Pulmonary artery endothelial cell (primary cell): ENCODE measurements around the gene ME1. TPM values are rescaled to one million over a fixed set of nuclear protein-coding genes. Genes with fewer than 3 reads are reported as not detected.
A peak's percentile ranks its signal among the peaks of the same experiment; 100 is the strongest.
"Not testable (repeated sequence)": the region's sequence is repeated elsewhere in the genome, so short reads cannot be mapped to it uniquely, and the experiment has no call there.

Experiments
- DNase-seq: peaks from one replicate; pipeline ENCODE4 v3.0.0-alpha.2; 2011; ENCODE audit warnings: low read depth, low spot score
- total RNA-seq: library from RNA; depleted of rRNA; stranded (reverse); fragments of >200 nt; gene quantifications from 2 replicates; pipeline ENCODE4 v1.2.3, GENCODE V29; 2014

The ME1 gene
- 12.7 and 16.1 TPM in 2 replicates for total RNA-seq

DNA sequence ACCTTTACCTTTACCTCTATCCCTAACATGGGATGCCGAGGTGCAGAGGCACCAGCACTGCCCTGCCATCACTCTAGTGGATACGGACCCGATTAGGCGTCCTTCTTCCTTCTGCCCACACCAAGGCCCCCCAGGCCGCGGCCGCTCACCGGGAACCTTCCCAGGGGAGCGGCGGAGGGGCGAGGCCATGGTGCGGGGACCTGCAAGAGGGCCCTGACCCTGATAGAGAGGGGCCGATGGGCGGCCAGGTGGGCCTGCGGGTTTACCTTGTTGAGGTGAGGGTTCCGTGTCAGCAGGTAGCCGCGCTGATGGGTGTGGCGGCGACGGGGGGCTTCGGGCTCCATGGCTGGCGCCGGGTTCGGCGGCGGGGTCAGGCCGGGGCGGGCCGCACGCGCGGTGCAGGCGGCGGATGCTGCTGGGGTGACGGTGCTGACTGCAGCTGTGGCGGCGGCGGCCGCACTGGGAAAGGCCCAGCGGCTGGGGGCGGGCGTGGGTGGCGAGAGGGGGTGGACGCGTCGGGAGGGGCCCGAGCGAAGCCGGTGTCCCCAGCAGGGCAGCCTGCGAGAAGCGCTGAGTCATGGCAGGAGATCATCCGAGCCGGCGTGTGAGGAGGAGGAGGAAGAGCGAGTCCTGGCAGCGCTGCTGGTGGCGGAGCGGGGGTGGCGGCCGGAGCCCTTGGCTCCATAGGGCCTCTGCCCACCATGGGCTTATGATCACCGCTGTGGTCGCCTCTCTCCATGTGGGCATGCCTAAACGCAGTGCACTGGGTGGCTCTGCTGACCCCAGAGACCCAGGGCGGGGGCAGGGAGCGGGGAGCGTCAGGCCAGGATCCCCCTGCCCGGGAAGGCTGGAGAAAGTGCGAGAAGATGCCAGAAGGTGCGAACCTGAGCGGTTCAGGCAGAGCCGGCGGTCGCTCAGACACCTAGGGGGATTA is at the start of gene ME1:
TSS of gene ME1 (minus strand) at position 441 of the 934 bp plus-strand sequence. CDS start at position 344, 97 bp downstream.
- DNase-seq: peak; percentile 35

DNA sequence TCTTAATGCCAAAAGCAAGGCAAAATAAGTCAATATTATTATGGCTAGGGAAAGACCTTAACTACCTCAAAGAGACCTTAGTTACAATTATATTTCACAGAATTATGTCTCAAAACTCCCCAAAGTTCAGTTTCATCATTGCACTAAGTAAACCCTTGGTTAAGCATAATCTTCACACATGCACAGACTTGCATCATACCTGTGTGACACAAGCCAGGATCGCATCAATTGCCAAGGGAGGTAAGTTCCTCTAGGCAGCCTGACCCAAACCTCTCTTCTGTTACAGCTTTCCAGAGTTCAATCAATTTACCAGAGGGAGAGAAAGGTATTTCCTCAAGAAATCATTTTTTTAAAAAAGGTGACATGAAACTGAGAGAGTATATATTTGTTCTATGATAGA is 49.6 kb upstream of the ME1 start:
- no peak for DNase-seq

DNA sequence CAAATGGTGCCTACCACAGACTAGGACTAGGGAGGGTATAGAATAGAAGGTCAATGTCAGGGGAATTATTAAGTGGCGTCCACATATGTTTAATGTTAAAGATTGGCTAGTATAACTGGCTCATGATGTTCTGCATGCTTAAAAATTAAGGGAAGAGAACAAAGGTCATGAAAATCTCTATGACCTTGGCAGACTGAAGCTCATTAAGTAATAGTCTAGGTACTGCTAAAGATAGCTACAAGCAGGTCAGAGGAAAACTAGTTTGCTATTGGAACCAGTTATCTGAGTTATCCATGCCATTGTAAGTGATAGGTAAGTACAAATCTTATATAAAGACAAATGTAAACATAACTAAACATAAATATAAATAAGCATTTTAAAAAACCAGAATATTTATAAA is 48.5 kb upstream of the ME1 start:
- DNase-seq: no peak

DNA sequence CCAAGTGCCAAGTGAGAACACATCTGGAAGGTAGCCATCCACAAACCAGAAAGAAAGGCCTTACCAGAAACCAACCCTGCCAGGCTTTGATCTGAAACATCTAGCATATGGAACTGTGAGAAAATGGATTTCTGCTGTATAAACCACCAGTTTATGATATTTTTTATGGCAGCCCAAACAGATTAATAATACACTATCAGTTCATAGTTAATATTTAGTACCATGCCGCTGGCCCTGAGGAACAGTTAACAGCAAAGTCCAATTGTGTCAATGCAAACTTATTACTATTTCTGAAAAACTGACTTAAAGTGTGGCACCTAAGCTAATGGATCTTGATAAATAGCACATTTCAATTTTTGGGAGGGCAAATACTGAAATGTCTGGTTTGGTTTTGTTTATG is 46.1 kb upstream of the ME1 start:
- no peak for DNase-seq

DNA sequence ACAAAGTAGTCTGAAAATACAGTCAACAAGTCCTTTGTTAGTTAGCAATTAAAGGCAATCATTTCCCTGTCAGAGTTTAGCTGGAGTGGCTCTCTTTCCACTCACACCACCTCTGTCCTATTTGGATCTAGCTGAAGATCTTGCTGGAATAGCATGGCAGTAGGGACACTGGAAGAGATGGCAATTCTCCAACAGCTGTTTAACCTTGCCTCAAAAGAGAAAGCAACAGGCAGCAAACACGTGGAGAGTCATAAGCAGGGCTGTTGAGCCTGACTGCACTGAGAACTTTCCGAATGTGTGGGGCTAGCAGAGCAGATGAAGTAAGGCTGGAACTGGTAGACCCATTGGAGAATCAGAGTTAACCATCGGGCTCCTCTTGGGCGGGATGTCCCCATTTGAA is 43.5 kb upstream of the ME1 start:
- no peak for DNase-seq

DNA sequence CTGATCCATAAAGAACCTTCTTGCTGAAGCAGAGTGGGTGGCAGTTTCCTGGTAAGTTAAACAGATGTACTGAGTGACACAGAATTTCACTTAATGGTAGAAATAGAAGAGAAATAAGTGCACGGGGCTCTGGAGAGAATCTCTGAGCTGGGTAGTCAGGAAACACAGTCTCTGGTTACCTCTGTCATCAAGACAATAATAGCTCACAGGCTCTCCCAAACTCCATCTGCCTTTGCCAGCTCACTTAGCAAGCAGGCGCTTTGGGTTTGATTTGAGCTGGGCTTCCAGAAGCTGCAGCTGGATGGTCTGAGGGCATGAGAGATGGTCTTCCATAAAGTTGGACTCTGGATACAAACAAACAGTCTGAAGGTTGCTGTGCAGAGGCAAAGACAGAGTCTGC is 41.9 kb upstream of the ME1 start:
- DNase-seq: no peak

DNA sequence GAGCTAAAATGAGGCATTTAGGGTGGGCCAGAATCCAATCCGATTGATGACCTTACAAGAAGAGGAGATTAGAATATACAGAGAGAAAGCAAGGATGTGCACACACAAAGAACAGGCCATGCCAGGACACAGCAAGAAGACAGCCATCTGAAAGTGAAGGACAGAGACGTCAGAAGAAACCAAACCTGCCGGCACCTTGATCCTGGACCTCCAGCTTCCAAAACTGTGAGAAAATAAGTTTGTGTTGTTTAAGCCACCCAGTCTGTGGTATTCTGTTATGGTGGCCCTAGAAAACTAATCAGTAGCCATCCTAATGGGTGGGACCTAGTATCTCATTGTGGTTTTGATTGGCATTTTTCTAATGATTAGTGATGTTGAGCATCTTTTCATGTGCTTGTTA is 39.7 kb upstream of the ME1 start:
- DNase-seq: no peak

DNA sequence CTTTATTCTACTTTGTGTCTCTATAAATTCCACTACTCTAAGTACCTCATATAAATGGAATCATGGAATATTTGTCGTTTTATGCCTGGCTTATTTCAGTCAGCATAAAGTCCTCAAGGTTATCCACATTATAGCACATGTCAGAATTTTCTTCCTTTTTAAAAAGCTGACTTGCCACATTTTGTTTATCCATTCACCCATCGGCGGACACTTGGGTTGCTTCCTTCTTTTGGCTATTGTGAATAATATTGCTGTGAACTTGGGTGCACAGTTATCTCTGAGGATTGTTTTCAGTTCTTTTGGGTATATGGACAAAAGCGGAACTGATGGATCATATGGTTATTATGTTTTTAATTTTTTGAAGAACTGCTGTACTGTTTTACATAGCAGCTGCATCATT is 39.1 kb upstream of the ME1 start:
- no peak for DNase-seq

DNA sequence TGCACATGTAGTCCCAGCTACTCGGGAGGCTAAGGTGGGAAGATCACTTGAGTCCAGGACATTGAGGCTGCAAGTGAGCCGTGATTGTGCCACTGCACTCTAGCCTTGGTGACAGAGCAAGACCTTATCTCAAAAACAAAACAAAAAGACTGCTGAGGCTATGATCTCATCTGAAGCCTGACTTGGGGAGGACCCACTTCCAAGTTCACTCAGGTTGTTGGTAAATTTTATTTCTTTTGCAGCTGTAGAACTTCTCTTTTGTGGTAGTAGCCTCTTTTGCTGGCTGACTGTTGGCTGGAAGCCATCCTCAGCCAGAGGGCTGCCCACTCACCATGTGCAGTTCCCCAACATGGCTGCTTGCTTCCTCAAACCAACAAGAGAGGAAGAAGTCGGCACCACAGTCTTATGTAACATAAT is 36.8 kb upstream of the ME1 start:
- no peak for DNase-seq

DNA sequence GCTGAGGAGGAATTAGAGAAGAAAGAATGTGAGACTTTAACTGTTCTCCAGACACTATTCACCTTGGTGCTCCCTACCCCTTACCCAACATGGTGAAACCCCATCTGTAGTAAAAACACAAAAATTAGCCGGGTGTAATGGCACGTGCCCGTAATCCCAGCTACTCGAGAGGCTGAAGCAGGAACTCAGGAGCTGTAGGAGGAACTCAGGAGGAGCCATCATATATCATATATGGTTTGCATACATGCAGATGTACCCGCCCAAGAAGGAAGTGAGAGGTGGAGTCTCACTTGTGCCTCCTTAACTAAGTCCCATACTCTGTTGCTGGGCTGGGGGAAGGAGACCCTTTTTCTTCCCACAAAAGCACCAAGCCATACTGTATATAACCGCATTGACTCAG is 35.5 kb upstream of the ME1 start:
- DNase-seq: no peak

DNA sequence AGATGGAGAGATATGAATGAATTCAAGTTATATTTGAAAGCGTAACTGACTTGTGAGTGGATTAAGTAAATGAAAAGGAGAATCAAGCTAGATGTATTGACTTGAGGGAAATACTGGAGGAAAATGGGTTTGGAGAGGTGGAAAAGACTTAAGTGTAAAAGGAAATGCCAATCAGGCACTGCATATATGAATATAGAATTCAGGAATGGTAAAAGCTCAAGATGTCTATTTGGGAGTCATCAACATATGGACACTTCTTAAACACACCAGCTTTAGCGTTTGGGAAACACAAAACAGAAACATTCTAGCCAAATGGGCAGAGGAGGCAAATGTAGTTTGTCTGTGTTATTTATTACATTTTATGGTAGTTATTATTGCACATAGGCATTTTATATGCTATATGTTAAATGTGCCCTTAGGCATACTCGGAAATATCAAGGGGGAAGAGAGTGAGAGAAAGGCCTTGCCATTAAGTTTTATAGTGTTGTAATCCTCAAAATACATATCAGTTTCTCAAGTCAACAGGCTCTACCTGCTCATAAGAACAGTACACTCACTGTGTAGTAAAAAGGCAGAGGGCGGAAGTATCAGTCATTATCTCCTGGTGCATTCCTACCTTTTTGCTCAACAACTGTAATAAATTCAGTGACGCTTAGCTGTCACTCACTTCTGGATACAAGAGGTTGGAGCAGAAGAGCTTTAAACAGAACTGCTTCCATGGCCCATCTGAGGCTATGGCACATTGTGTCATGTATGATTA is 33.7 kb upstream of the ME1 start:
- no peak for DNase-seq

DNA sequence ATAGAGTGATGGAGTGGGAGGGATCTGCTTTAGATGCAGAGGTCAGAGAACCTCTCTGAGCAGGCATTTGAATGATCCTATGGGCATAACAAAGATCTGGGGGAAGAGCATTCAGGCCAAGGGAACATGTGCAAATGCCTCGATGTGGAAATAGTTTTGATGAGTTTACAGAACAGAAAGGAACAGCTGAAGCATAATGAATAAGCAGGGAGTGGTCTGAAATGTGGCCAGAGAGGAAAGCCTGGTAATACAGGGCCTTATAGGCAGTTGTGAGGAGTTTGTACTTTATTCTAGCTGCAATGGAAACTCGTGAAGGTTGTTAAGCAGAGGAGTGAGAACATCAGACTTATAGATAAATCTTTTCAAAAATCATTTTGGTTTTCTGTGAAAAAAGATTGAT is 33.0 kb upstream of the ME1 start:
- DNase-seq: no peak

DNA sequence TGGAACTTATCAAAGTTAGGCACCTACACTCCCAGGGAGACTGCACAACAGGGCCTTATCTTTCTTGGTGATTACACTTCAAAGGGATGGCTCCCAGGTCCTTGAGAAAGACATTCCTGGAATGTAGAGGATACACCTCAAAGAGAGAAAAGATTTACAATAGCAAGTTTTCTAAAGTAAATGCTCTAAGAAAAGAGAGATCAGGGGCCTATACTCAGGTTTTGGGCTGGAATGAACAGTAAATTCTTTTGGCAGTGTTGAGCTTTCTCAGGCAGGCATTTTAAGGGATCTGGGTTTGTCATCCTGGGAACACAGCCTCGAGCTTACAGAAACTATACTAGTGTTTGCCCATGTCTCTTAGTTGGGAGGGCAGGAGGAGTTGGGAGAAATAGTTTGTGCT is 31.7 kb upstream of the ME1 start:
- no peak for DNase-seq

DNA sequence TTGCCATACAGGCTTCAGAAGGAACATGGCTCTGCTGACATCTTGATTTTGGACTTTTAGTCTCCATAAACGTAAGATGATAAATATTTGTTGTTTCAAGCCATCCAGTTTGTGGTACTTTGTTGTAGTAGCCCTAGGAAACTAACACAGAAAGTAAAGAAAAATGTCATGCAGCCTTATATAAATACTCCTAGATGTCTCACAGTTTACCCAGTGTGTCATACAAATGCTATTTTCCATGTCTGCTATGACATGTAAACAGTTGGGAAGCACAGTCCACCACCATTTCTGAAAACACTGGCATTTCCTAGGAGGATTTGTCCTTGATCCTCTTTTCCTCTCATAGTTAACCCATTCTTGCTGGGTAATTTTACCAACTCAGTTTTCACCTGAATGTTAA is 30.6 kb upstream of the ME1 start:
- DNase-seq: no peak

DNA sequence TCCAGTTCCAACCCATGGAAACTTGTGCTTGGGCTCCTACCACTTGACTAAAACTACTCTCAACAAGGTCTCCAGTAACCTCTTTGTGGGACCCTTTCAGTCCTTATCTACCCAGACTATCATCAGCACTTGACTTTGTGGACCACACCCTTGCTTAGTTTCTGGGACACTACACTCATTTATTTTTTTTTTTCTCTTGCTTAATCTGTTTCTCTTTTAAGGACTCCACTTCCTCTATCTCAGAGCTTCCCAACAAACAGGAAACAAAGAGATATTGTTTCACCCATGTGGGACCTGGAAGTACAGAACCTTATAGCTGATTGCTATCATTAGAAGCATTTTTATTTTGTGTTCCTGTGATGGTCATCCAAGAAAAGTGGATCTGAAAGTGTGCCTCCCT is 28.8 kb upstream of the ME1 start:
- DNase-seq: no peak

DNA sequence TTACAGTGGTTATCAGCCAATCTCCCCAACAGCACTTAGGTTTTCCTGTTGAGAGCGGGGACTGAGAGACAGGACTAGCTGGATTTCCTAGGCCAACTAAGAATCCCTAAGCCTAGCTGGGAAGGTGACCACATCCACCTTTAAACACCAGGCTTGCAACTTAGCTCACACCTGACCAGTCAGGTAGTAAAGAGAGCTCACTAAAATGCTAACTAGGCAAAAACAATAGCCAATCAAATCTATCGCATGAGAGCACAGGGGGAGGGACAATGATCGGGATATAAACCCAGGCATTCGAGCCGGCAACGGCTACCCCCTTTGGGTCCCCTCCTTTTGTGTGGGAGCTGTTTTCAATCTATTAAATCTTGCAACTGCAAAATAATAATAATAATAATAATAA is 19.2 kb upstream of the ME1 start:
- DNase-seq: not testable (repeated sequence)

DNA sequence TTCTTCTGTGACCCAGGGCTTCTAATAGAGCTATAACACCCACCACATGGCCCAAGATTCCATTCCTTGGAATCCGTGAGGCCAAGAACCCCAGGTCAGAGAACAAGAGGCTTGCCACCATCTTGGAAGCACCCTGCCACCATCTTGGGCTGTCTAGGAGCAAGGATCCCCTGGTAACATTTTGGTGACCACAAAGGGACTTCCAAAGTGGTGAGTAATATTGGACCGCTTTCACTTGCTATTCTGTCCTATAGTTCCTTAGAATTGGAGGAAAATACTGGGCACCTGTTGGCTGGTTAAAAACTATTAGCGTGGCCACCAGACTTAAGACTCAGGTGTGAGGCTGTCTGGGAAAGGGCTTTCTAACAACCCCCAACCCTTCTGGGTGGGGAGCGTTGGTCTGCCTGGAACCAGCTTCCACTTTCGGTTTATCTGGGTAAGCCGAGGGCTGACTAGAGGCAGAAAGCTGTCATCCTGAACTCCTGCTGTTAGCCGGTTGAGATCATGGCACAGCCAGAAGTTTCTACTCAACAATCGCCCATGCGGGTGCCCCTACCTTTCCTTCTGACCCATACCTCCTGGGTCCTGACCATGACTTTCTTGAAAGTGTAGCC is 13.3 kb upstream of the ME1 start:
- DNase-seq: not testable (repeated sequence)

DNA sequence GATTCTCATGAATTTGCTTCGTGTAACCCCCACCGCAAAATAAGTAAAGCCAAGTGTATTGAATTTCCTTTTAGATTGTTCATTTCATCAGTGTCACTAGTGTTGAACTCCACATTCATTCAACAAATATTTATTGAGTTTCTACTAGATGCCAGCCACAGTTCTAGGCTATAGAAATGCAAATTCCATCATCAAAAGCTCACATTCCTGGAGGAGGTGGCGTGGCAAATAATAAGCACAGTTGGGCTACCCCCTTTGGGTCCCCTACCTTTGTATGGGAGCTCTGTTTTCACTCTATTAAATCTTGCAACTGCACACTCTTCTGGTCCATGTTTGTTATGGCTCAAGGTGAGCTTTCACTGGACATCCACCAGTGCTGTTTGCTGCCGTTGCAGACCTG is 12.7 kb upstream of the ME1 start:
- DNase-seq: no peak

DNA sequence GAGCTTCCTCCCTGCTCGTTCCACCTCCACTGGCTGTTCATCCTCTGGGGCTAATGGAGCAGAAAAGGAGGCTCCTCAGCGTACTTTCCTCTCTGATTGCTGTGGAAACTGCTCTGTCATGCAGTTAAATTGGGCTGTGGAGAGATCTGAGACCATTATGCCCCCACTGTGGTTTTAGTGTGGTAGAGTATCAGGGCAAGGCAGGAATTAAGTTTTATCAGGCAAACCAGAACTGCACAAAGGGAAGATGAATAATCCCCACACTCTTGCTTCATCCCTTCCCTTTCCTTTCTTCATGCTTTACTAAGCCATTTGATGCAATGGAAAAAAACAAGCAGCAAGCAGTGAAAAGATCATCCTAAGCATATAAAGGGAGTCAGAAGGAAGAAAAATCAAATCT is 11.9 kb upstream of the ME1 start:
- no peak for DNase-seq

DNA sequence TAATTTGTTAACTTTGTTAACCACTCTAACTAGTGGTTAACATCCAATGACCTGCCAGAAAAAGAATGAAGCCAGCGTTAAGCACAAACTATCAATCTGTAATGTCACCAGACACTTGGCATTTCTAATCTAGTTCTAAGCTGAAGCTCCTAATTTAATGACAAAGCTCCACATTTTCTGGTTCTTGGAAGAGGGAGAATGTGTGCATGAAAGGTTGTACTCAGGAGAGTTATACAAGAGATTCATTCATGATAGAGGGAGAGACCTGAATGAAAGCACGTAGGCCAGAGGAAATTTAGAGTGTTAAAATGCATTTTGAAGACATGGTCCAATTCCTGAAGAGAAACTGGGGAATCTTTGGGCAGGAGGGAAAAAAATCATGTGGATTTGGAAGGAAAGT is 8.3 kb upstream of the ME1 start:
- DNase-seq: no peak

DNA sequence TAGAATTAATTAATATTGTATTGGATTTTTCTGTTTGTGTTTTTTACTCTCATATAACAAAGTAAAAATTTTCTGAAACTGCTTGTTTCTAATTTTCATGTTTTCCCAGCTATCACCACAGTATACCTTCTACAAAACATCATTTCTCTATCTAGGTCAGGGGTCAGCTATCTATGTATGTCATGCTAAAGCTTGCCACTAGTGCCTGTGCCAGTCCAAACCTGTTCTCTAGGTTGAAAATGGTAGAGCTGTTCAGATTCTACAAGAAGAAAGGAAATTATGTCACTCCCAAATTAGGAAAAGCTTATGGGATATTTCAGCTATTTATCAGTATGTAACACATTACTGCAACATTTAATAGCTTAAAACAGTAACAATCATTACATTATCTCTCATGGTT is 5.8 kb upstream of the ME1 start:
- DNase-seq: no peak

DNA sequence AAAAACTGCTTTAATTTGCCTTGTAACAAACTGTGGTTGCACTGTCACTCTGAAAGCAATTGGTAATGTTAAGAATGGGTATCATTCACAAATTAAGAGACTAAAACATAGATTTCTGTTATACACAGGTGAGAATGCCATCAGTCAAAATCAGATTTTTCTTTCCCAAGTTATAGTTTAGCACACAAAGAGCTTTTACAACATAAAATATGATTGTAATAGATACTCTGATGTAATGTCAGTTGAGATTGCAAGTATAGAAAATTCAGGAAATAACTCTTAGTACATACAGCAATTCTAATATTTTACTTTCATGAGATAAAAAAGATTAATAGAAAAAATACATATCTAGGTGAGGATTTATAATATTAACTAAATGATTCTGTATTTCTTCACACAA is 2.3 kb upstream of the ME1 start:
- no peak for DNase-seq
